Astrocyte (in vitro differentiated cells and primary cell): ENCODE results near the gene ZMYND11.

ENCODE experiments used
- EZH2 ChIP-seq: IDR thresholded peaks from 2 replicates; pipeline ENCODE4 v1.6.1; 2012; ENCODE audit warnings: mild to moderate bottlenecking, low read length, inconsistent platforms; ENCODE audit not compliant: insufficient read depth
- TF ChIP-seq, protein P1 (sequence below): IDR thresholded peaks from 2 replicates; pipeline ENCODE4 v1.5.1; 2011; ENCODE audit warnings: low read depth, mild to moderate bottlenecking, inconsistent platforms, low read length, moderate library complexity; ENCODE audit not compliant: insufficient read depth

DNA sequence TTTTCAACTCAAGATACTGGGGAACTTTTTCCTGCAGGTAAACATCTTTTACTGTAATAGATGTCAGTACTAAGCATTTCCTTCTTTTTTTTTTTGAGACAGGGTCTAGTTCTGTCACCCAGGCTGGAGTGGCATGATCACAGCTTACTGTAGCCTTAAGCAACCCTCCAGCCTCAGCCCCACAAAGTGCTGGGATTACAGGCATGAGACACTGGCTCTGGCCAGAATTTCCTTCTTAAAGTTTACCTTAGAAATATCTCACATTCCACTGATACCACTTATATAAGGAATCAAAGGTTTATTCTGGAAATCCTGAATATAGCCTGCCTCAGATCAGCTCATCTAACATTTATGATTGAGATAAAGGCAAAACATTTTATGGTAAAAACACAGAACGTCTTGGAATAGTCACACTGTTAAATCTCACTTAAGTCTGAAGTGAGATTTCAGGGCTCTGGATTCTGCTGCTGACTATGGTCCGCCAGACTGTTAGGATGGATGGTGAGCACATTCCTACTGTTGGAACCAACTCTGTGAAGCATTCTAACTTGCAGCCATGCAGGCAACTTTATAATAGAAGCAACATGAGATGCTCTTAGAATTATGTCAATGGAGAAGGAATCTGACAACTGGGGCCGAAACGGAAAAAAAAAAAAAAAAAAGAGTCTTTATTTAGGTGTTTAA, 151.9 kb downstream of the ZMYND11 start:
- TF ChIP-seq, protein P1, sequence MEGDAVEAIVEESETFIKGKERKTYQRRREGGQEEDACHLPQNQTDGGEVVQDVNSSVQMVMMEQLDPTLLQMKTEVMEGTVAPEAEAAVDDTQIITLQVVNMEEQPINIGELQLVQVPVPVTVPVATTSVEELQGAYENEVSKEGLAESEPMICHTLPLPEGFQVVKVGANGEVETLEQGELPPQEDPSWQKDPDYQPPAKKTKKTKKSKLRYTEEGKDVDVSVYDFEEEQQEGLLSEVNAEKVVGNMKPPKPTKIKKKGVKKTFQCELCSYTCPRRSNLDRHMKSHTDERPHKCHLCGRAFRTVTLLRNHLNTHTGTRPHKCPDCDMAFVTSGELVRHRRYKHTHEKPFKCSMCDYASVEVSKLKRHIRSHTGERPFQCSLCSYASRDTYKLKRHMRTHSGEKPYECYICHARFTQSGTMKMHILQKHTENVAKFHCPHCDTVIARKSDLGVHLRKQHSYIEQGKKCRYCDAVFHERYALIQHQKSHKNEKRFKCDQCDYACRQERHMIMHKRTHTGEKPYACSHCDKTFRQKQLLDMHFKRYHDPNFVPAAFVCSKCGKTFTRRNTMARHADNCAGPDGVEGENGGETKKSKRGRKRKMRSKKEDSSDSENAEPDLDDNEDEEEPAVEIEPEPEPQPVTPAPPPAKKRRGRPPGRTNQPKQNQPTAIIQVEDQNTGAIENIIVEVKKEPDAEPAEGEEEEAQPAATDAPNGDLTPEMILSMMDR = no peak
- TF ChIP-seq EZH2 = no peak
